Activated T-helper 1 cell treated with anti-CD3 and anti-CD28 coated beads, Interleukin-2, amount 50 U/mL, for 16 hours (primary cell): ENCODE results near the gene MCOLN3.
"Not testable (repeated sequence)": the region's sequence is repeated elsewhere in the genome, so short reads cannot be mapped to it uniquely, and the experiment has no call there.

Experiments used
- DNase-seq, 2 donors: peaks; one replicate each; pipeline ENCODE4 v3.0.0-alpha.2; 2020; ENCODE audit warnings: low read depth in 1 of 2, low spot score in 1 of 2

MCOLN3 gene

GRCh38 chr1:85049735-85050166 is 1.5 kb upstream of the MCOLN3 start:
- DNase-seq, result no peak

GRCh38 chr1:85047472-85048295 is 616 bp downstream of the MCOLN3 start:
- DNase-seq, result no peak

GRCh38 chr1:85047144-85047471 is 1.2 kb downstream of the MCOLN3 start:
- no peak for DNase-seq

GRCh38 chr1:85042413-85042812 is 5.9 kb downstream of the MCOLN3 start:
- no peak for DNase-seq

- no peak for DNase-seq
Measured at GRCh38 chr1:85041793-85042192, 6.5 kb downstream of the MCOLN3 start.

- no peak for DNase-seq
Measured at GRCh38 chr1:85033221-85033620, 15.1 kb downstream of the MCOLN3 start.

GRCh38 chr1:85030536-85030935 is 17.8 kb downstream of the MCOLN3 start:
- DNase-seq, result no peak

DNA sequence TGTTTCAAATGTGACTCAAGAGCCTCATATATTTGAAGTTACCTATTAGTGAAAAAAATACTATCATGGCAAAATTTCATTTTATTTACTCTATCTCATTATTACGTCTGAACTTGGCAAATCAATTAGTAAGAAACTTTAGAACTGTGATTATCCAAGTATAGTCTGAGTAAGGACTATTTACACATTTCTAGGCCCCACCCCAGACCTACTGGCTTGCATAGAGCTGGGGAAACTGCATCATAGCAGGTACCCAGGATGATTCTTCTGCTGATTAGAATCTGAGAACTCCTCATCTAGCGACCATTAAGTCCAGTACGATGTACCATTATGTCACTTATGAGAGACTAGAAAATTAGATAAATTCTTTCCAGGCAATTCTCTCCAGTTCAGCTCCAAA is 20.1 kb downstream of the MCOLN3 start:
- DNase-seq, result no peak

DNA sequence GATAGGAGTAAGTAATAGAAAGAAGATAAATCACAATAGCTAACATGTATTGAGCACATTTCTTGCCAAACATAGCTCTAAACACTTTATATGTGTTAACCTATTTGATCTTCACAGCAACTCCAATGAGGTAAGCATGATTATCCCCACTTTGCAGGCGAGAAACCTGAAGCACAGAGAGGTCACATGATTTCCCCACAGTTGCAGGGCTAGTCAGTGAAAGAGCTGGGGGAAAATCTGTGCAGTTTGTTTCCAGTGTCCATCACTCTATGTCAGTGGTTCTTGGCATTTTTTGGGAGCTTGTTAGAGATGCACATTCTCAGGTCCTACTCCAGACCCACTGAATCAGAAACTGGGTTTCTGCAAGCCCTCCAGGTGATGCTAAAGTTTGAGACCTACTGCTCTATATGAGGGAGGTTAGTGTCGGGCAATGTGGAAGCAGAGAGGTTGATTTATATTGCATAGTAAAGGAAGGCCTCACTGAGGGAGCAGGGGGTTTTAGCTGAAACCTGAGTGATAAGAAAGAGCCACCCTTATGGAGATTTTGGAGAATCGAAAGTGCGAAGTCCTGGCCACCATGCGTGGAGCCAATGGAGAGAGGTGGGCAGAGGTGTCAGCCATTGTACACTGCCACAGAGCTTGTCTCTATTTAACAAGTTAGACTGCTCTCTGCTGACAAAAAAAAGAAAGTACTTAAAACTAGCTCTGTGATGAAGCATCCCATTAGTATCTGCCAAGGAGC is 20.9 kb downstream of the MCOLN3 start:
- DNase-seq, result no peak

GRCh38 chr1:85025940-85026339 is 22.4 kb downstream of the MCOLN3 start:
- no peak for DNase-seq

GRCh38 chr1:85024736-85025135 is 23.6 kb downstream of the MCOLN3 start:
- no peak for DNase-seq

DNA sequence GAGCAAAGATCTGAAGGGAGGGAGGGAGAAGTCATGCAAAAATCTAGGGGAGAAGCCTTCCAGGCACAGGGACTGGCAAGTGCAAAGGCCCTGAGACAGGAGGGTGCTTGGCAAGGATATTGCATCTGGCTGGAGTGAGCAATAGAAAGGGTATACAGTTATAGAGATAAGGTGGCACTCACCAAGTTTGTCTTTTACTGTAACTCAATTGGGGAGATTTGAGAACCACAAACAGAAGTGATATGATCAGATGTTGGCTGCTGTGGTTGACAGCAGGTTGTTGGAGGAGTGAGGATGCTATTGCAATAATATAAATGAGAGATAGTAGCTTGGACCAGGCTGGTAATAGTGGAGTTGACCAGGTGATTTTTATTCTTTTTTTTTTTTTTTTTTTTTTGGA is 25.6 kb downstream of the MCOLN3 start:
- DNase-seq, result no peak

GRCh38 chr1:85019994-85020393 is 28.3 kb downstream of the MCOLN3 start:
- no peak for DNase-seq

- no peak for DNase-seq
Measured at GRCh38 chr1:85015826-85016225, 32.5 kb downstream of the MCOLN3 start.

GRCh38 chr1:85005641-85006040 is 42.7 kb downstream of the MCOLN3 start:
- not testable (repeated sequence) for DNase-seq

GRCh38 chr1:85001742-85002141 is 46.6 kb downstream of the MCOLN3 start:
- DNase-seq, result no peak

- DNase-seq, result peak; percentile 14 to 15
Measured at GRCh38 chr1:84998642-84999280, 49.5 kb downstream of the MCOLN3 start.

GRCh38 chr1:84997667-84998600 is 50.4 kb downstream of the MCOLN3 start:
- no peak for DNase-seq

DNA sequence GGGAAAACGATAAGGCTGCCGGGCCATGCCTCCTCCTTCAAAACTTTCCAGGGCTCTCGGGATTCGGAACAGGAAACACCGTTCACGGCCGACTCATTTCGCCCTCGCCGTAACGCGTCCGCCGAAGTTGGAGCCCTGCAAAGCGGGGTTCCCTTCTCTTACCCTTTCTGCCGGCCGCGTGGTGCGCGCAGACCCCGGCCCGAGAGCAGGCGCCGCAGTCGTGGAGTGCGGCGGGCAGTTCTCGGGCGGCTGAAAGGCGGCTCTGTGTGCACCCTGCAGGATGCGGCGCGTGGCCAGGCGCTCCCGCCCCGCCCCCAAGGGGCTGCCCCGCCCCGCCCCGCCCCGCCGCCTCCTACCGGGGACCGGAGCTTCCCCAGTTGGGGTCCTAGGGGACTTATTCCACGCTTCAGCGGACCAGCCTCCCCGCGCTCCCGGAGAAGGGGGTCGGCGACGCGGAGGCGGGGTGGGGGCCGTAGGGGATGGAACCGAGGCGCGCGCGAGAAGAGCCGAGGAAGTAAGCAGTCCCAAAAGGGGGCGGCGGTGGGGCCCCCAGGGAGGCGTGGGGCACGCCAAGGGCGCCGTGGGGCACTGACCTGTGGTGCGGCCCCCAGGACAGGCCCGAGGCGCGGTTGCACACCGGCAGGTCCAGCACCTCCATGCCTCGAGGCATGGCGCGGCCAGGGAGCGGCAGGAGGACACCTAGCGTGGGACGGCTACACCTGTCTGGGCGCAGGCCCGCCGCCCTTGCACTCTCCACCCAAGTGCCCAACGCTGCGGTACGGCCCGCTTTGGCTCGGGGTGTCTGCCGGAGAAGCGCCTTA is 51.2 kb downstream of the MCOLN3 start, which contains the start of gene MCOLN2:
Gene MCOLN2 (minus strand): TSS at position 268 of the 821 bp plus-strand sequence. CDS start 241 bp downstream, at position 27.
- peak; percentile 37 to 38 for DNase-seq
